GM10248 (cell line): Measurements from ENCODE around the gene ZRANB3.

Source experiments
- CTCF ChIA-PET: fragments of 300-600 bp; sonication (Branson Sonifier 250); formaldehyde crosslinking; extraction: SDS; loops from one replicate; lab custom pipeline; 2021; ENCODE audit warnings: antibody characterized with exemption; lab: Yijun Ruan, JAX
- POLR2A ChIA-PET: fragments of 350-650 bp; sonication (Branson Sonifier 250); formaldehyde crosslinking; extraction: SDS; loops from one replicate; lab custom pipeline; 2020; ENCODE audit warnings: antibody characterized with exemption; lab: Yijun Ruan, JAX
- DNase-seq: peaks from one replicate; pipeline ENCODE4 v3.0.0; 2012; ENCODE audit errors: extremely low spot score
- CTCF ChIP-seq: IDR thresholded peaks from 2 replicates; pipeline ENCODE4 v1.5.1; 2012; ENCODE audit warnings: mild to moderate bottlenecking, low read depth; ENCODE audit errors: extremely low read depth, missing control alignments, control extremely low read depth

ZRANB3 gene

GRCh38 chr2:135530313-135531230 lies at the start of gene ZRANB3:
TSS of gene ZRANB3 (minus strand) at chr2:135531218.
- ChIA-PET POLR2A (interaction anchor here (0.5 to 1.2 kb wide), 2 partner anchors 65 to 136 kb away, joined by 3 read pairs; no protein-coding TSS in a partner anchor), CTCF (interaction anchor here (0.7 to 0.9 kb wide), 2 partner anchors 179 to 527 kb away, joined by 4 read pairs; no protein-coding TSS in a partner anchor)
- TF ChIP-seq CTCF, result no peak
- DNase-seq, result peak; percentile 87

- ChIA-PET CTCF (interaction anchor here (1.0 to 2.4 kb wide), 6 partner anchors 12 to 623 kb away, joined by 3 to 9 read pairs (median 3); no protein-coding TSS in a partner anchor), POLR2A (no interaction called here)
- TF ChIP-seq CTCF, result no peak
- no peak for DNase-seq
These were observed 42.6 kb upstream of the ZRANB3 start for GRCh38 chr2:135573620-135574019.

- ChIA-PET CTCF (interaction anchor here (1.3 to 1.4 kb wide), 2 partner anchors 15 to 39 kb away, joined by 3 to 4 read pairs; no protein-coding TSS in a partner anchor), POLR2A (no interaction called here)
- DNase-seq, result no peak
- TF ChIP-seq CTCF, result no peak
These were observed 39.9 kb upstream of the ZRANB3 start for GRCh38 chr2:135570884-135571283.

- POLR2A ChIA-PET, result no interaction called here
These were observed 32.8 kb upstream of the ZRANB3 start for GRCh38 chr2:135563793-135564192.

GRCh38 chr2:135561925-135562324 lies 30.9 kb upstream of the ZRANB3 start:
- TF ChIP-seq CTCF, result no peak
- no peak for DNase-seq
- CTCF ChIA-PET, result interaction anchor here (1.3 kb wide), 2 partner anchors 10 to 12 kb away, joined by 3 to 5 read pairs; no protein-coding TSS in a partner anchor
- POLR2A ChIA-PET, result no interaction called here

More at GRCh38 chr2:135563793-135564192, 32.8 kb upstream of the ZRANB3 start:
- TF ChIP-seq CTCF, result no peak
- no peak for DNase-seq
- CTCF ChIA-PET, result interaction anchor here (1.0 kb wide), 1 partner anchor 8 kb away, joined by 3 read pairs; no protein-coding TSS in a partner anchor

GRCh38 chr2:135557530-135557929 lies 26.5 kb upstream of the ZRANB3 start:
- POLR2A ChIA-PET, result no interaction called here
- CTCF ChIA-PET, result no interaction called here
- TF ChIP-seq CTCF, result no peak
- no peak for DNase-seq
